Stimulated activated effector memory CD8-positive, alpha-beta T cell treated with anti-CD3 and anti-CD28 coated beads, Interleukin-12 subunit alpha, Interleukin-12 subunit beta, amount 100 ng/mL, for 72 hours (primary cell): Measurements from ENCODE around the gene PAXX.

Experiments
- ATAC-seq: fragments of 150-1000 bp; cut with Tn5 transposase; 2 replicates; pipeline ENCODE4 v1.10.0; 2021
- DNase-seq, 2 donors: peaks; one replicate each; pipeline ENCODE4 v3.0.0; 2021 to 2022; ENCODE audit warnings: low spot score in 2 of 2
- H3K27ac Mint-ChIP-seq: one replicate; pipeline ENCODE4 v1.8.0; 2022; ENCODE audit warnings: mild to moderate bottlenecking, mixed read lengths
- H3K36me3 Mint-ChIP-seq: one replicate; pipeline ENCODE4 v1.8.0; 2022; ENCODE audit warnings: mild to moderate bottlenecking, mixed read lengths
- H3K4me1 Mint-ChIP-seq: one replicate; pipeline ENCODE4 v1.8.0; 2022; ENCODE audit warnings: mixed read lengths
- H3K4me3 Mint-ChIP-seq: one replicate; pipeline ENCODE4 v1.8.0; 2022; ENCODE audit warnings: mild to moderate bottlenecking, mixed read lengths
- H3K9me3 Mint-ChIP-seq: one replicate; pipeline ENCODE4 v1.8.0; 2022; ENCODE audit warnings: mixed read lengths

PAXX gene

DNA sequence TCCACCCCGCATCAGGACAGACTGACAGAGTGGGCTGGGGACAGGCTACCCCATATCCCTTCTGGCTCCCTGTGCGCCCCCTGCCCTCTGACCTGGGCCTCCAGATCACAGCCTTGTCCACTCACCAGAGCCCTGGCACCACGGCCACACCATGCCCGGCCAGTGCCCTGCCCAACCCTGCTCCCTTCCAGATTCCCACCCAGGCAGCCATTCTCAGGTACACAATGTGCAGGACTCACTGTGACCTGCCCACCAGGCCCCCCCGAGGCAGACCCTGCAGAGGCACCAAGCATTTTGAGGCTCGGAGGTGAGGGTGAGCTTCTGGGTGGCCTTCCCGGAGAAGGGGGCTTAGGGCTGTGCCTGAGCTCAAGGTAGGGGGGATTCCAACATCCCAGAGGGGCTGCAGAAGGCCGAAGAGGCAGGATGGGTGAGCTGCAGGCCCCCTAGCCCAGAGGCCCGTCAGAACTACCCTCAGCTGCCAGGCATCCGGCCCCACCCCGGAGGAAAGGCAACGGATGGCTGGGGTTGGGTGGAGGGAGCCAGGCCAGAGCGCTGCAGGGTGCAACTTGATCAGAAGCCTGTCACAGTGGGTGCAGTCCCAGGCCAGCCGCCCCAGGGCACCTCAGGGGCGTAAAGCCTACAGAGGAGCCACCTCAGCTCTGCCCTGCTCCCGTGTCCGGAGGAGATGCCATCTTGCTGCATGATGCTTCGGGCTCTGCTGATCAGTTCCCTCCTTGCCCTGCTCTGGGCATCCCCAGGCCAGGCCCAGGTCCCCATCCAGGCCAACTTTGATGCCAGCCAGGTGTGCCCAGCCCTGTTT lies 9.8 kb upstream of the PAXX start, which contains the start of gene LCNL1:
TSS of gene LCNL1 (plus strand) at position 762 of the 820 bp plus-strand sequence. CDS start 594 bp downstream, outside the sequence.
- peaks cover 12% of the 10 kb centered on the region for H3K4me1 Mint-ChIP-seq
- no peak within 1 kb of the TSS for H3K27ac Mint-ChIP-seq

DNA sequence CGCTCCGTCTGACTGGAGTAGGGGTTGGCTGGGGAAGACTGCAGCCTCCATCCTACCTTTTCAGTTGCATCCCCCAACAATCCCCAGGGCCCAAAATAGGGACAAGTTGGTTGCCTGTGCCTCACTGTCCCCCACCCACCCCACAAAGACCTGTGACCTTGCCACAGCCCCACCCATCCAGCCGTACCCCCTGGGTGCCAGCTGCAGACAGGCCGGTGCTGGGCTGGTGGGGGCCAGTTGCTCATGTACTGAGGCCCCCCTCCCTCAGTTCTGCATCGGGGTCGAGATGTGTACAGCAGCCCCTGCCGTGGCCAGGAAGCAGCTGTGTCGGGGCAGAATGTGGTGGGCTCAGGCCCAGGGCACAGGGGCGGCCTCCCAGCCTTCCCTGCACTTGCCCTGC lies 9.1 kb upstream of the PAXX start:
- Mint-ChIP-seq H3K9me3 (no peaks in the 10 kb centered on the region), H3K27ac (no peak overlapping the region), H3K36me3 (no peaks in the 10 kb centered on the region), H3K4me1 (peaks cover 12% of the 10 kb centered on the region), H3K4me3 (no peak overlapping the region)
- ATAC-seq, result no peak
- DNase-seq, result no peak

More for the DNA sequence above, 9.8 kb upstream of the PAXX start, which contains the start of gene LCNL1:
- Mint-ChIP-seq H3K4me3 (no peak within 1 kb of the TSS), H3K9me3 (no peaks in the 10 kb centered on the region), H3K36me3 (no peaks in the 10 kb centered on the region)
- DNase-seq (no peak), ATAC-seq (no peak)

DNA sequence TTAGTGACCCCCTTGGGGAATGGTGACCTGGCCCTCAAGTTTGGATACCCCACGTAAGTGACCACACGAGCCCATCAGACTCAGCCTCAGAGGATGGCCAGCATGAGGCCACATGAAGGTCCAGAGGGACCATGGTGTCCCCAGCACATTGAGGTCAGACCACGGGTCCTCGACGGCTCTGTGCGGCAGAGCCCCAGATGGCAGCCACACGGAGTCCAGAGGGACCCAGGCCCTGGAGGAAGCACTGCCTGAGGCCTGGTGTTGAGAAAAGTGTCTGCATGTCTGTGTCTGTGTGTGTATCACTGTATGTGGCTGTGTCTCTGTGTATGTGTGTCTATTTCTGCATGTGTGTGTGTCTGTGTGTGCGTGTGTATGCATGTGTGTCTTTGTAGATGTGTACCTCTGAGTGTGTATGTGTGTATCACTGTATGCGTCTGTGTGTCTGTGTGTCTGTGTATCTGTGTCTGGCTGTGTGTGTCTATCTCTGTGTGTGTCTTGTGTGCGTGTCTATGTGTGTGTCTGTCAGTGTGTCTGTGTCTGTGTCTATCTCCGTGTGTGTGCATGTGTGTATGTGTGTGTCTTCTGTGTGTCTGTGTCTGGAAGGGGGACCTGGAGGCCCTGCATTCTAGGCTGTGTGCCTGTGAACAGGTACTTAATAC lies 8.4 kb upstream of the PAXX start:
- no peak overlapping the region for H3K4me3 Mint-ChIP-seq
- no peaks in the 10 kb centered on the region for H3K36me3 Mint-ChIP-seq
- no peak overlapping the region for H3K27ac Mint-ChIP-seq
- H3K4me1 Mint-ChIP-seq, result peaks cover 12% of the 10 kb centered on the region
- no peak for DNase-seq
- H3K9me3 Mint-ChIP-seq, result no peaks in the 10 kb centered on the region
- no peak for ATAC-seq

DNA sequence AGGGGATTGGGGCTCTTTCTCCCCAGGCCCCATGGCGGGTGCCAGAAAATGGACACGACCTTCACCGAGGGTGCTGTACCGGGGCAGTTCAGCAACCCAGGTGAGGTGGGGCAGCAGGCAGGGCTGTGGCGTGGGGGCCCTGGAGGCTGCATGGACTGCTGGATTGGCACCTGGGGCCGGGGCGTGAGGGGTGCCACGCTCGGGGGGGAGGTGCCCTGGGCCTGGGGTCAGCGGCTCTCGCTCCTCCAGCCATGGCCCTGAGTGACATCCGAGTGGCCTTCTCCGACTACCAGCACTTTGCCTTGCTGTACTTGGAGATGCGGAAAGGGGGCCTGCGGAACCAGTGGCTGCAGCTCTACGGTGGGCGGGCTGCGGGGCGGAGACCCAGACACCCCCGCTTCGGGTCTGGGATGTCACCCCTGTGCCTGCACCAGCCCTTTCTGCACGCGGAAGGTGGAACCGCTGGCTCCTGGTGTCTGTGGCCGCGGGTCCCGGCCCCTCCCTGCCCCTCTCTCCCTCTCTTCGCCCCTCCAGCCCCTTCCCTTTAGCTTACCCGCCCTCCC lies 7.7 kb upstream of the PAXX start:
- Mint-ChIP-seq H3K4me3 (no peak overlapping the region), H3K36me3 (no peaks in the 10 kb centered on the region), H3K9me3 (no peaks in the 10 kb centered on the region), H3K27ac (no peak overlapping the region), H3K4me1 (peaks cover 12% of the 10 kb centered on the region)
- ATAC-seq (no peak), DNase-seq (no peak)

DNA sequence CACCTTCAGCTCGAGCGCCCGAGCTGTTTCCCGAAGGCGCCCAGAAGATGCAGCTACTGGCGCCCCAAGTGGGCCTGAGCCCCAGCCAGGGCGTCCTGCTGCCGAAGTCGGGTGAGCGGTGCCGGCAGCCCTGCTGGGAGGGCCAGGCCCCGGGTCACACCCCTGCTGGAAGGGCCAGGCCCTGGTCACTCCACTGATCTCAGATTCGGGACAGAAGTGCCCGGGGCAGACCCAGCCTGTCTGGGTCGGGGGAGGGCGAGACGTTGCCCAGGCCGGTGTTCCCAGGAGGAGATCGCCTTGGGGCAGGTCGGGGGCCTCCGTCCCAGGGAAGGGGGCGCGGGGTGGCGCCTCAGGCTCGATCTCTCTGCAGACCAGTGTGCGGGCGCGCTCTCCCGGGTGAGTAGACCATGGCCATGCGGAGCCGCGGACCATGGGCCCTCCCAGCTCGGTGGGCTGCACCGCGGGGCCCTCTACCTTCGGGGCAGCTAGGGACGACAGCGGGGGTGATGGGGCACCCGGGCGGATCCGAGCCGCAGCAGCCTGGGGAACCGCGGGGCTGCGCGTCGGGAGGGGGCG lies 7.1 kb upstream of the PAXX start:
- H3K9me3 Mint-ChIP-seq, result no peaks in the 10 kb centered on the region
- H3K36me3 Mint-ChIP-seq, result no peaks in the 10 kb centered on the region
- peaks cover 12% of the 10 kb centered on the region for H3K4me1 Mint-ChIP-seq
- no peak overlapping the region for H3K27ac Mint-ChIP-seq
- H3K4me3 Mint-ChIP-seq, result no peak overlapping the region
- ATAC-seq (no peak), DNase-seq (no peak)

DNA sequence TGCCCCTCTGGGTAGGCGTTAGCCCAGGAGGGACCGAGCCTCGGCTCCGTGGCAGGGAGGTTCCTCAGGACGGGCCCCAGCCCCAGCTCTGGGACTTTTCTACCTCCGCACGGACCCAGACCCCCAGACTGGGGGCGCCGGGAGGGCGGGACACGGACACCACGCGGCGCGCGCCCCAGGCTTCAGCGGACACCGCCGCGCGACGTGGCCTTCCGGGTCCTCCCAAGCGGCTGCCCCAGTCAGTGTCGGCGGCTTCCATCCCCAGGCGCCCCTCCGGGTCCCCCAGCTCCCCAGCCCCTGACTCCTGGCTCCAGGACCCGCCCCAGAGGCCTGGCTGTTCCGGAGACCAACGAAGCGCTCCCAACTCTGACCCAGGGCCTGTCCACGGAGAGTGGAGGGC lies 6.4 kb upstream of the PAXX start:
- H3K27ac Mint-ChIP-seq, result no peak overlapping the region

DNA sequence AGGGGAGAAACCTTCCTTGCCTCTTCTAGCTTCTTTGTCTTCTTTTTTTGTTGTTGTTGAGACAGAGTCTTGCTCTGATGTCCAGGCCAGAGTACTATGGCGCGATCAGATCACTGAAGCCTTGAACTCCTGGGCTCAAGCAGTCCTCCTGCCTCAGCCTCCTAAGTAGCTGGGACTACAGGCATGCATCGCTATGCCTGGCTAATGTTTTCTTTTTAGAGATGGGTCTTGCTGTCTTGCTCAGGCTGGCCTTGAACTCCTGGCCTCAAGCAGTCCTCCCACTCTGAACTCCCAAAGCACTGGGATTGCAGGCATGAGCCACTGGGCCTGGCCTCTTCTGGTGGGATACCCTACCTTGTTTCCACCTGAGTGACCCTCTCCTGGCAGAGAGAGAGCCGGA lies 3.4 kb upstream of the PAXX start:
- H3K4me1 Mint-ChIP-seq, result peaks cover 27% of the 10 kb centered on the region
- peaks cover 11% of the 10 kb centered on the region for H3K36me3 Mint-ChIP-seq
- H3K27ac Mint-ChIP-seq, result no peak overlapping the region
- no peak for ATAC-seq
- no peak overlapping the region for H3K4me3 Mint-ChIP-seq
- DNase-seq, result no peak
- H3K9me3 Mint-ChIP-seq, result no peaks in the 10 kb centered on the region

More for the DNA sequence above, 6.4 kb upstream of the PAXX start:
- ATAC-seq (no peak), DNase-seq (no peak)
- Mint-ChIP-seq H3K4me3 (no peak overlapping the region), H3K36me3 (no peaks in the 10 kb centered on the region), H3K9me3 (no peaks in the 10 kb centered on the region), H3K4me1 (peaks cover 13% of the 10 kb centered on the region)

DNA sequence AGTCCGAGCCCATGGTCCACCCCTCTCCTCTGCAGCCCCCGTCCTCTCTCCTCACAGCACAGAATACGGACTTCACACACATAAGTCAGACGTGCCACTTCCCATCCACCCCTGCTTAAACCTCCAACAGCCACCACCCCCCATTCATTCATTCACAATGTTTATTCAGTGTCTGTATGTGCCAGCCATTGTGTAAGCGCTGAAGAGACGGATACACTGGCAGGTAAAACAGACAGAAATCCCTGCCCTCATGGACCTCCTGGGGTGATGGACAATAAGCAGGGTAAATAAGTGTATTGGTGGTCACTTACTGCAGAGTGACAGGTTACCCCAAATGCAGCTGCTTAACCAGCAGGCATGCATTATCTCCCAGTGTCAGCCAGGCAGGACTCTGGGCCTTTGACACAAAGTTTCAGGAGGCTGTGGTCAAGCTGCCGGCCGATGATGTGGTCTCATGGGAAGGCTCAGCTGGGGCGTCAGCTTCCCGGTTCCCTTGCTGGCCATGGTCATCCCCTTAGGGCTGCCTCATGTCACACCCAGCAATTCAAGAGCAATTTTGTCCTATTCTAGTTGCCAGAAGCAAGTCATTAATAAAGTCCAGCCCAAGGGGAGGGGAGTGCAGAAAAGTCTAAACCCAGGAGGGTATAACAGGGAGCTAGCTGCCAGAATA lies 1.8 kb upstream of the PAXX start:
- peak overlapping the region; percentile 79 for H3K4me3 Mint-ChIP-seq

DNA sequence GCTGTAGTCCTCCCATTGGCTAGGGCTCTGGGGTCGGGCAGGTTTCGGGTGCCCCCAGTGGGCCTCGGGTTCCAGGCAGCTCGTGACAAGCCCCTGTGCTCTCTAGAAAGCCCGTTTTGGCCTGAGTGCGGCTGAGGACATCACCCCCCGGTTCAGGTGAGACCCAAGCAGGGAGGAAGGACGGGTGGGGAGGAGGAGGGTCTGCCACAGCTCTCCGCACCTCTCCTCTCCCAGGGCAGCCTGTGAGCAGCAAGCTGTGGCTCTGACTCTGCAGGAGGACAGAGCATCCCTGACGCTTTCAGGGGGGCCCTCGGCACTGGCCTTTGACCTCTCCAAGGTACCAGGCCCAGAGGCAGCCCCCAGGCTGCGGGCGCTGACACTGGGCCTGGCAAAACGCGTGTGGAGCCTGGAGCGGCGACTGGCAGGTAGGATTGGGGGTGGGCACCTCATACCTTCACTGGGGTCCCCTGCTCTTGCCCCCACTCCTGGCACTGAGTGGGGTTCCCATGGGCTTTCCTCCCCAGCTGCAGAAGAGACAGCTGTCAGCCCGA lies 672 bp downstream of the PAXX start:
- ATAC-seq, result no peak
- peaks cover 43% of the 10 kb centered on the region for H3K4me1 Mint-ChIP-seq
- peak overlapping the region; percentile 79 for H3K4me3 Mint-ChIP-seq
- H3K36me3 Mint-ChIP-seq, result peaks cover 20% of the 10 kb centered on the region
- no peak for DNase-seq
- H3K27ac Mint-ChIP-seq, result peak overlapping the region; percentile 83
- no peaks in the 10 kb centered on the region for H3K9me3 Mint-ChIP-seq

More for the DNA sequence above, 1.8 kb upstream of the PAXX start:
- ATAC-seq (no peak), DNase-seq (no peak)
- peaks cover 14% of the 10 kb centered on the region for H3K36me3 Mint-ChIP-seq
- H3K4me1 Mint-ChIP-seq, result peaks cover 26% of the 10 kb centered on the region
- H3K9me3 Mint-ChIP-seq, result no peaks in the 10 kb centered on the region
- H3K27ac Mint-ChIP-seq, result no peak overlapping the region

DNA sequence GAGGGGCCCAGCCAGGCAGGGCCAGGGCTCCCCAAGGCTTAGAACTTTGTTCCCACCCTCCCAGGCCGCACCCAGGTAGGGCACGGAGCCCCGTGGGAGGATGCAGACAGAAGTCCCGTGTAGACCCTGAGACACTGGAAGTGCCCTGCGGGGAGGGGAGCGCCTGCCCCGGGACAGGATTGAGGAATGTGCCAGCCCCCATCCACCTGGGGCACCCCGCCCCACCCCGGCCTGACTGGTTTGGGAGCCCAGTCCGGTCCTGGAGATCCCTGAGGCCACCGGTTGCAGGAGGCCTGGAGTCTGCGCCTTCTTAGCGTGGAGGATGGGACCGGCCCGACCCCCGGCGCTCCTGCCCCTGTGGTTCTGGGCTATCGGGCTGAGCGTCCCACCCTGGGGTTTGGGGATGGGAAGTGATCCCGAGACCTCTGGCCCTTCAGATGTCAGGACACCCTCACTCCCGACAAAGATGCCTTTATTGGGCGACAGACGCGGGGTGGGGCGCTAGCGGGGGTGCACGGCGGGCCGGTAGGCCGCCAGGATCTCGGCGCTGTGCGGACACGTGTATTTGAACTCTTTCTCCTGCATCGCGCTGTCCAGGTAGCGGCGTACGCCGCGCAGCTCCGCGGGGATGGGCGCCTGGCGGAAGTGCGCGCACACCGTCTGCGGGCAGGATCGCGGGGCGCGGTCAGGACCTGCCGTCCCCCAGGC lies 2.1 kb downstream of the PAXX start:
- Mint-ChIP-seq H3K36me3 (peaks cover 26% of the 10 kb centered on the region), H3K27ac (peak overlapping the region; percentile 61), H3K4me3 (peak overlapping the region; percentile 79), H3K4me1 (peaks cover 56% of the 10 kb centered on the region), H3K9me3 (no peaks in the 10 kb centered on the region)
- DNase-seq (no peak), ATAC-seq (no peak)

DNA sequence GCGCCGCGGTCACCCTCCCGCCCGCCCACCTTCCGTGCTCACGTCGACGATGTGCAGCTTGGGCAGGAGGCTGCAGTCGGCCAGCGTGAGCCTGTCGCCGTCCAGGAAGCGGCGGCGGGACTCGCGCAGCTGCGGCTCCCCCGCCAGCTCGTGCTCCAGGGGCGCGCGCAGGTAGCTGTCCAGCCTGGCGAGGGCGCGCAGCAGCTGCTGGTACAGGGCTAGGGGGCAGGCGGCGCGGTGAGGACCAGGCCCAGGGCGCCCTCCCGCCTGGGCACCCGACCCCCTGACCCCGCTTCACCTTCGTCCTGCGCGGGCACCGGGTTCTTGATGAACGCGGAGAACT lies 2.6 kb downstream of the PAXX start:
- Mint-ChIP-seq H3K9me3 (no peaks in the 10 kb centered on the region), H3K27ac (no peak overlapping the region), H3K36me3 (peaks cover 26% of the 10 kb centered on the region), H3K4me1 (peaks cover 61% of the 10 kb centered on the region), H3K4me3 (no peak overlapping the region)
- ATAC-seq (no peak), DNase-seq (peak in 1 of 2 donors; percentile 48)

DNA sequence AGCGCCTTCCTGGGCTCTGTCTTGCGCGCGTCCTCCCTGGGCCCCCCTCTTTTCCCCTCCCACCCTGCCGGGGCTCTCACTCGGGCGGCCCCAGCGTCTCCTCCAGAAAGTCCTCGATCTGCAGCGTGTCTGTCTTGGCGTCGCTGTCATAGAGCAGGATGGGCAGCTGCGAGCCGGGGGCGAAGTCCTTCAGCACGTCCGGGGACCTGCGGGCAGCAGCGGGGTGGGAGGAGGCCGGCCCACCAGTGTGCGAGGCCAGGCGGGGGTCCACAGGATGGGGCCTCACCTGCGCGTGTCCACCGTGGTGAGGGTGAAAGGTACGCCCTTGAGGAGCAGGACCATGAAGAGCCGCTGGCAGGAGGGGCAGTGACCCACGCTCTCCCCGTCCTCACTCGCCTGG lies 3.1 kb downstream of the PAXX start:
- Mint-ChIP-seq H3K4me1 (peaks cover 66% of the 10 kb centered on the region), H3K36me3 (peaks cover 31% of the 10 kb centered on the region), H3K27ac (no peak overlapping the region), H3K9me3 (no peaks in the 10 kb centered on the region), H3K4me3 (no peak overlapping the region)
- DNase-seq, result no peak
- ATAC-seq, result no peak

DNA sequence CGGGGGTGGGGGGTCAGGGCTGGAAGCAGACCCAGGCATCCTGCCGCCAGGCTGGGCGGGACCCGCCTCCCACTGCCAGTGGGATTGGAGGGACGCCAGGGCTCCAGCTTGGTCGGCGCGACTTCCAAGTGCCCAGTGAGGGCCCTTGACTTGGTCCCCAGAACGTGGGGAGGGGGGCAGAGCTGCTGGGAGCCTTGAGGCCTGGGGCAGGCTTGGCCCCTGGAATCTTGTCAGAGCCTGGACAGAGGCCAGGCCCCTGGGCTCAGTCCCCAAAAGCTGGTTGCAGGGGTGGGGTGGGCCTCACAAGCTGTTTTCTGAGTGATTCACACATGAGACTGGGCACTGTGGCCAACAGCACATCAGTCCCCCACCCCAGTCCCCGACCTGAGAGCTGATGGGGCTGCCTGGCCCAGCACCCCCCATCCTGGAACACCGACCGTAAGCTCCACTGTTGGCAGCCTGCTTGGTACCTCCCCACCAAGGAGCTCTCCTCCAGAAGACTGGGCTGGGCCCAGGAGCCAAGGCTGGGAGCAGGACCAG lies 3.6 kb downstream of the PAXX start:
- DNase-seq (no peak), ATAC-seq (no peak)
- Mint-ChIP-seq H3K4me3 (peak overlapping the region; percentile 69), H3K9me3 (no peaks in the 10 kb centered on the region), H3K36me3 (peaks cover 33% of the 10 kb centered on the region), H3K27ac (peak overlapping the region; percentile 58), H3K4me1 (peaks cover 67% of the 10 kb centered on the region)
